Activated T-helper 2 cell treated with anti-CD3 and anti-CD28 coated beads, Interferon-gamma antibody, Interleukin-2, Interleukin-4, amounts not matched to agents 10 μg/mL and 5 μg/mL and 100 μg/mL, durations not matched to agents 14 hours and 24 hours and 36 hours (primary cell): ENCODE measurements around the gene CYP1B1. TPM values are rescaled to one million over a fixed set of nuclear protein-coding genes. Genes with fewer than 3 reads are reported as not detected.
"Not testable (repeated sequence)": the region's sequence is repeated elsewhere in the genome, so short reads cannot be mapped to it uniquely, and the experiment has no call there.

Experiments used
- DNase-seq: peaks from one replicate; pipeline ENCODE4 v3.0.0; 2021; ENCODE audit warnings: low spot score
- H3K27ac Mint-ChIP-seq: one replicate; pipeline ENCODE4 v1.8.0; 2021; ENCODE audit warnings: mixed read lengths
- H3K27me3 Mint-ChIP-seq: one replicate; pipeline ENCODE4 v1.8.0; 2021; ENCODE audit warnings: low read depth, mixed read lengths
- H3K36me3 Mint-ChIP-seq: one replicate; pipeline ENCODE4 v1.8.0; 2021; ENCODE audit warnings: low read depth, mixed read lengths
- H3K4me1 Mint-ChIP-seq: one replicate; pipeline ENCODE4 v1.8.0; 2021; ENCODE audit warnings: low read depth, mixed read lengths
- H3K4me3 Mint-ChIP-seq: one replicate; pipeline ENCODE4 v1.8.0; 2021; ENCODE audit warnings: low read depth, mild to moderate bottlenecking, moderate library complexity, mixed read lengths
- H3K9me3 Mint-ChIP-seq: one replicate; pipeline ENCODE4 v1.8.0; 2021; ENCODE audit warnings: mixed read lengths
- intact Hi-C: fragments of 100-400 bp; cut with micrococcal nuclease; formaldehyde crosslinking; loops from one replicate; pipeline ENCODE4 v1.15.1; 2023
- total RNA-seq: library from RNA; stranded (reverse); gene quantifications from 2 replicates; pipeline ENCODE4 v1.2.3, GENCODE V29; 2022

Gene CYP1B1
- total RNA-seq: 8.6 and 10.9 TPM in 2 replicates

GRCh38 chr2:38075507-38076151 is at the start of gene CYP1B1:
TSS of gene CYP1B1 (minus strand) at chr2:38076151. CDS start at chr2:38075388, 763 bp downstream.
- H3K9me3 Mint-ChIP-seq: no peaks in the 10 kb centered on the region
- H3K36me3 Mint-ChIP-seq: peaks cover 33% of the 10 kb centered on the region
- H3K4me3 Mint-ChIP-seq: peak within 1 kb of the TSS; percentile 84
- intact Hi-C loops: loop anchor here (1.0 to 5.0 kb wide), 6 partner anchors 37 to 698 kb away; partner anchors contain the start of gene ATL2
- peaks cover 43% of the 10 kb centered on the region for H3K27me3 Mint-ChIP-seq
- peak within 1 kb of the TSS; percentile 85 for H3K27ac Mint-ChIP-seq
- DNase-seq: no peak
- peaks cover 45% of the 10 kb centered on the region for H3K4me1 Mint-ChIP-seq

GRCh38 chr2:38125007-38125406 is 49.1 kb upstream of the CYP1B1 start:
- H3K27me3 Mint-ChIP-seq: peaks cover 14% of the 10 kb centered on the region
- H3K27ac Mint-ChIP-seq: no peak overlapping the region
- no peak for DNase-seq
- H3K9me3 Mint-ChIP-seq: peaks cover 30% of the 10 kb centered on the region
- peaks cover 13% of the 10 kb centered on the region for H3K36me3 Mint-ChIP-seq
- no peaks in the 10 kb centered on the region for H3K4me1 Mint-ChIP-seq
- H3K4me3 Mint-ChIP-seq: no peak overlapping the region
- intact Hi-C loops: no loop called here

GRCh38 chr2:38123911-38124310 is 48.0 kb upstream of the CYP1B1 start:
- Mint-ChIP-seq H3K4me1 (no peaks in the 10 kb centered on the region), H3K4me3 (no peak overlapping the region), H3K27ac (no peak overlapping the region), H3K27me3 (peaks cover 17% of the 10 kb centered on the region), H3K36me3 (peaks cover 13% of the 10 kb centered on the region), H3K9me3 (peaks cover 27% of the 10 kb centered on the region)
- no peak for DNase-seq
- intact Hi-C loops: no loop called here

GRCh38 chr2:38122344-38122743 is 46.4 kb upstream of the CYP1B1 start:
- no peak for DNase-seq
- Mint-ChIP-seq H3K9me3 (peaks cover 15% of the 10 kb centered on the region), H3K27me3 (peaks cover 17% of the 10 kb centered on the region), H3K4me1 (no peaks in the 10 kb centered on the region), H3K4me3 (no peak overlapping the region), H3K36me3 (peaks cover 8% of the 10 kb centered on the region), H3K27ac (no peak overlapping the region)
- intact Hi-C loops: no loop called here

- Mint-ChIP-seq H3K9me3 (peaks cover 9% of the 10 kb centered on the region), H3K4me3 (no peak overlapping the region), H3K36me3 (peaks cover 2% of the 10 kb centered on the region), H3K4me1 (no peaks in the 10 kb centered on the region), H3K27ac (no peak overlapping the region), H3K27me3 (peaks cover 19% of the 10 kb centered on the region)
- intact Hi-C loops: no loop called here
- DNase-seq: no peak
These were observed 45.5 kb upstream of the CYP1B1 start for GRCh38 chr2:38121481-38121880.

- intact Hi-C loops: no loop called here
- Mint-ChIP-seq H3K27ac (no peak overlapping the region), H3K27me3 (peaks cover 19% of the 10 kb centered on the region), H3K4me3 (no peak overlapping the region), H3K4me1 (no peaks in the 10 kb centered on the region), H3K36me3 (no peaks in the 10 kb centered on the region), H3K9me3 (peaks cover 2% of the 10 kb centered on the region)
- DNase-seq: no peak
These were observed 44.9 kb upstream of the CYP1B1 start for GRCh38 chr2:38120829-38121228.

- intact Hi-C loops: no loop called here
- peaks cover 19% of the 10 kb centered on the region for H3K27me3 Mint-ChIP-seq
- DNase-seq: no peak
- no peaks in the 10 kb centered on the region for H3K9me3 Mint-ChIP-seq
- H3K36me3 Mint-ChIP-seq: no peaks in the 10 kb centered on the region
- H3K4me3 Mint-ChIP-seq: no peak overlapping the region
- no peak overlapping the region for H3K27ac Mint-ChIP-seq
- peaks cover 2% of the 10 kb centered on the region for H3K4me1 Mint-ChIP-seq
These were observed 44.3 kb upstream of the CYP1B1 start for GRCh38 chr2:38120264-38120592.

GRCh38 chr2:38116762-38117161 is 40.8 kb upstream of the CYP1B1 start:
- intact Hi-C loops: loop anchor here (5.0 kb wide), 1 partner anchor 156 kb away; no protein-coding TSS in a partner anchor
- Mint-ChIP-seq H3K36me3 (no peaks in the 10 kb centered on the region), H3K27me3 (peaks cover 24% of the 10 kb centered on the region), H3K9me3 (peaks cover 6% of the 10 kb centered on the region), H3K4me3 (no peak overlapping the region), H3K4me1 (peaks cover 10% of the 10 kb centered on the region), H3K27ac (no peak overlapping the region)
- no peak for DNase-seq

GRCh38 chr2:38115216-38116032 is 39.5 kb upstream of the CYP1B1 start:
- peak; percentile 59 for DNase-seq
- H3K27me3 Mint-ChIP-seq: peaks cover 23% of the 10 kb centered on the region
- H3K27ac Mint-ChIP-seq: no peak overlapping the region
- peaks cover 13% of the 10 kb centered on the region for H3K9me3 Mint-ChIP-seq
- peaks cover 10% of the 10 kb centered on the region for H3K4me1 Mint-ChIP-seq
- intact Hi-C loops: loop anchor here (1.0 to 5.0 kb wide), 3 partner anchors 39 to 157 kb away; partner anchors contain the start of gene CYP1B1
- no peak overlapping the region for H3K4me3 Mint-ChIP-seq
- H3K36me3 Mint-ChIP-seq: no peaks in the 10 kb centered on the region

GRCh38 chr2:38113981-38114708 is 38.2 kb upstream of the CYP1B1 start:
- Mint-ChIP-seq H3K36me3 (no peaks in the 10 kb centered on the region), H3K4me3 (no peak overlapping the region), H3K27ac (no peak overlapping the region), H3K9me3 (peaks cover 13% of the 10 kb centered on the region), H3K4me1 (peaks cover 10% of the 10 kb centered on the region), H3K27me3 (peaks cover 15% of the 10 kb centered on the region)
- intact Hi-C loops: loop anchor here (2.0 kb wide), 1 partner anchor 37 kb away; the partner anchor contains the start of gene CYP1B1
- no peak for DNase-seq

- peaks cover 10% of the 10 kb centered on the region for H3K4me1 Mint-ChIP-seq
- intact Hi-C loops: no loop called here
- H3K27me3 Mint-ChIP-seq: peaks cover 15% of the 10 kb centered on the region
- no peak overlapping the region for H3K4me3 Mint-ChIP-seq
- H3K36me3 Mint-ChIP-seq: no peaks in the 10 kb centered on the region
- DNase-seq: no peak
- peaks cover 13% of the 10 kb centered on the region for H3K9me3 Mint-ChIP-seq
- no peak overlapping the region for H3K27ac Mint-ChIP-seq
These were observed 37.1 kb upstream of the CYP1B1 start for GRCh38 chr2:38113051-38113450.

- peaks cover 14% of the 10 kb centered on the region for H3K27me3 Mint-ChIP-seq
- H3K9me3 Mint-ChIP-seq: peaks cover 13% of the 10 kb centered on the region
- H3K36me3 Mint-ChIP-seq, intact Hi-C loops, DNase-seq, H3K4me3 Mint-ChIP-seq, H3K27ac Mint-ChIP-seq: not testable (repeated sequence)
- peaks cover 19% of the 10 kb centered on the region for H3K4me1 Mint-ChIP-seq
These were observed 35.4 kb upstream of the CYP1B1 start for GRCh38 chr2:38111350-38111749.
